HepG2 (cell line): ENCODE measurements around the gene ZNF48. TPM values are rescaled to one million over a fixed set of nuclear protein-coding genes. Genes with fewer than 3 reads are reported as not detected.
A peak's percentile ranks its signal among the peaks of the same experiment; 100 is the strongest.

Source experiments
- ATF2 ChIP-seq: sonication (generic); formaldehyde crosslinking; IDR thresholded peaks from 2 replicates; pipeline ENCODE4 v1.4.0; 2020; ENCODE audit warnings: missing genetic modification reagents
- CCDC6 ChIP-seq: sonication (generic); formaldehyde crosslinking; IDR thresholded peaks from 2 replicates; pipeline ENCODE4 v1.8.1; 2022; ENCODE audit warnings: mild to moderate bottlenecking, missing genetic modification reagents, moderate library complexity
- FOXO1 ChIP-seq: sonication (generic); formaldehyde crosslinking; IDR thresholded peaks from 2 replicates; pipeline ENCODE4 v1.4.0; 2020; ENCODE audit warnings: missing genetic modification reagents
- HES4 ChIP-seq: sonication (generic); formaldehyde crosslinking; IDR thresholded peaks from 2 replicates; pipeline ENCODE4 v1.9.0; 2021; ENCODE audit warnings: mild to moderate bottlenecking, missing genetic modification reagents, borderline replicate concordance
- MIER3 ChIP-seq: IDR thresholded peaks from 2 replicates; pipeline ENCODE4 v1.6.1; 2016; ENCODE audit warnings: missing compliant biosample characterization, borderline replicate concordance
- MTA3 ChIP-seq: sonication (generic); formaldehyde crosslinking; IDR thresholded peaks from 2 replicates; pipeline ENCODE4 v1.4.0; 2020; ENCODE audit warnings: missing genetic modification reagents
- MXD4 ChIP-seq: IDR thresholded peaks from 2 replicates; pipeline ENCODE4 v1.6.1; 2016; ENCODE audit warnings: mild to moderate bottlenecking, missing biosample characterization, missing genetic modification reagents
- NR2F6 ChIP-seq, 2 experiments: IDR thresholded peaks; 2 replicates each; pipeline ENCODE4 v1.6.1; 2016; ENCODE audit warnings: antibody characterized with exemption in 1 of 2, mild to moderate bottlenecking in 1 of 2
- PHB2 ChIP-seq: fragments of 450-650 bp; IDR thresholded peaks from 2 replicates; pipeline ENCODE4 v1.6.1; 2018; ENCODE audit not compliant: partially characterized antibody
- RAD21 ChIP-seq: fragments of 450-650 bp; formaldehyde crosslinking; IDR thresholded peaks from 2 replicates; pipeline ENCODE4 v1.5.0; 2020; ENCODE audit warnings: mild to moderate bottlenecking
- RFXAP ChIP-seq: sonication (generic); formaldehyde crosslinking; IDR thresholded peaks from 2 replicates; pipeline ENCODE4 v1.4.0; 2020; ENCODE audit warnings: missing genetic modification reagents, borderline replicate concordance
- SMAD3 ChIP-seq: sonication (generic); formaldehyde crosslinking; IDR thresholded peaks from 2 replicates; pipeline ENCODE4 v1.4.0; 2020; ENCODE audit warnings: missing genetic modification reagents
- ZNF263 ChIP-seq: sonication (generic); formaldehyde crosslinking; IDR thresholded peaks from 2 replicates; pipeline ENCODE4 v1.4.0; 2020; ENCODE audit warnings: missing genetic modification reagents
- ZNF382 ChIP-seq: sonication (generic); formaldehyde crosslinking; IDR thresholded peaks from 2 replicates; pipeline ENCODE4 v1.5.0; 2020; ENCODE audit warnings: missing genetic modification reagents, mild to moderate bottlenecking, borderline replicate concordance
- ZNF510 ChIP-seq: sonication (generic); formaldehyde crosslinking; IDR thresholded peaks from 2 replicates; pipeline ENCODE4 v1.4.0; 2020; ENCODE audit warnings: low read depth, mild to moderate bottlenecking, missing genetic modification reagents
- ZNF660 ChIP-seq: sonication (generic); formaldehyde crosslinking; IDR thresholded peaks from 2 replicates; pipeline ENCODE4 v1.5.1; 2020; ENCODE audit warnings: mild to moderate bottlenecking, low read depth, missing genetic modification reagents, borderline replicate concordance
- ZNF749 ChIP-seq: sonication (generic); formaldehyde crosslinking; IDR thresholded peaks from 2 replicates; pipeline ENCODE4 v1.8.0; 2022; ENCODE audit warnings: mild to moderate bottlenecking, missing genetic modification reagents, moderate library complexity, borderline replicate concordance
- ZNF766 ChIP-seq: sonication (generic); formaldehyde crosslinking; IDR thresholded peaks from 2 replicates; pipeline ENCODE4 v1.5.0; 2020; ENCODE audit warnings: missing genetic modification reagents, borderline replicate concordance
- ZNF773 ChIP-seq: sonication (generic); formaldehyde crosslinking; IDR thresholded peaks from 2 replicates; pipeline ENCODE4 v1.4.0; 2020; ENCODE audit warnings: missing genetic modification reagents, borderline replicate concordance
- polyA plus RNA-seq, 8 experiments: library from polyadenylated mRNA; depleted of rRNA in 3 of 8; stranded (reverse) in 7 of 8; unstranded in 1 of 8; fragments of >200 nt; fragmentation: Illumina TruSeq in 4 of 8; extraction: Trizol in 4 of 8; gene quantifications; 2 replicates each; pipeline versions ENCODE4 v1.2.1 to v1.2.3, GENCODE V29; 2011 to 2016; ENCODE audit warnings: low read depth in 4 of 8, missing spikeins in 1 of 8, mixed read lengths in 1 of 8; ENCODE audit not compliant: insufficient read depth in 1 of 8
- total RNA-seq, 5 experiments: library from RNA; depleted of rRNA; stranded (reverse); fragments of >200 nt; fragmentation: Illumina TruSeq; extraction: Trizol; gene quantifications; 2 replicates each; pipeline ENCODE4 v1.2.3, GENCODE V29; 2016; ENCODE audit warnings: low read depth in 1 of 5
- TF ChIP-seq, protein P1 (sequence below): sonication (generic); formaldehyde crosslinking; IDR thresholded peaks from 2 replicates; pipeline ENCODE4 v1.4.0; 2020; ENCODE audit warnings: missing genetic modification reagents
- TF ChIP-seq, protein P2 (sequence below): sonication (generic); formaldehyde crosslinking; IDR thresholded peaks from 2 replicates; pipeline ENCODE4 v1.4.0; 2020; ENCODE audit warnings: missing genetic modification reagents, borderline replicate concordance
- TF ChIP-seq, protein P3 (sequence below): sonication (generic); formaldehyde crosslinking; IDR thresholded peaks from 2 replicates; pipeline ENCODE4 v1.4.0; 2020; ENCODE audit warnings: mild to moderate bottlenecking, missing genetic modification reagents

The ZNF48 gene
- total and polyA plus RNA-seq, 2 of the 13 experiments (the other 11 are each of a cell fraction or from before 2014, with no cell fraction given) = 9.9 to 12.3 TPM

- TF ChIP-seq, protein P1, sequence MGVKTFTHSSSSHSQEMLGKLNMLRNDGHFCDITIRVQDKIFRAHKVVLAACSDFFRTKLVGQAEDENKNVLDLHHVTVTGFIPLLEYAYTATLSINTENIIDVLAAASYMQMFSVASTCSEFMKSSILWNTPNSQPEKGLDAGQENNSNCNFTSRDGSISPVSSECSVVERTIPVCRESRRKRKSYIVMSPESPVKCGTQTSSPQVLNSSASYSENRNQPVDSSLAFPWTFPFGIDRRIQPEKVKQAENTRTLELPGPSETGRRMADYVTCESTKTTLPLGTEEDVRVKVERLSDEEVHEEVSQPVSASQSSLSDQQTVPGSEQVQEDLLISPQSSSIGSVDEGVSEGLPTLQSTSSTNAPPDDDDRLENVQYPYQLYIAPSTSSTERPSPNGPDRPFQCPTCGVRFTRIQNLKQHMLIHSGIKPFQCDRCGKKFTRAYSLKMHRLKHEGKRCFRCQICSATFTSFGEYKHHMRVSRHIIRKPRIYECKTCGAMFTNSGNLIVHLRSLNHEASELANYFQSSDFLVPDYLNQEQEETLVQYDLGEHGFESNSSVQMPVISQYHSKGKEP (CRISPR knock-in tag) = no peak
- TF ChIP-seq ZNF749 (CRISPR knock-in tag) (no peak), RAD21 (CRISPR knock-in tag) (0 out of 2 replicates have a peak, but pooled peaks have one; percentile 37), SMAD3 (CRISPR knock-in tag) (no peak), ZNF382 (CRISPR knock-in tag) (no peak), FOXO1 (CRISPR knock-in tag) (peak; percentile 57; the same call in 1 of the 2 replicates), HES4 (CRISPR knock-in tag) (no peak), ZNF766 (CRISPR knock-in tag) (no peak), ZNF510 (CRISPR knock-in tag) (no peak), MXD4 (CRISPR knock-in tag) (0 out of 2 replicates have a peak, but pooled peaks have one; percentile 22), MIER3 (no peak), ATF2 (CRISPR knock-in tag) (no peak), PHB2 (no peak), RFXAP (CRISPR knock-in tag) (no peak), MTA3 (no peak), CCDC6 (CRISPR knock-in tag) (no peak), ZNF773 (CRISPR knock-in tag) (no peak), ZNF660 (no peak), NR2F6 (IDR thresholded peaks at IDR 0.05) (no peak), NR2F6 (CRISPR knock-in tag; IDR thresholded peaks at IDR 0.05) (peak; percentile 73; the same call in 1 of the 2 replicates), ZNF263 (CRISPR knock-in tag) (peak; percentile 2; the same call in 1 of the 2 replicates)
- TF ChIP-seq, protein P2, sequence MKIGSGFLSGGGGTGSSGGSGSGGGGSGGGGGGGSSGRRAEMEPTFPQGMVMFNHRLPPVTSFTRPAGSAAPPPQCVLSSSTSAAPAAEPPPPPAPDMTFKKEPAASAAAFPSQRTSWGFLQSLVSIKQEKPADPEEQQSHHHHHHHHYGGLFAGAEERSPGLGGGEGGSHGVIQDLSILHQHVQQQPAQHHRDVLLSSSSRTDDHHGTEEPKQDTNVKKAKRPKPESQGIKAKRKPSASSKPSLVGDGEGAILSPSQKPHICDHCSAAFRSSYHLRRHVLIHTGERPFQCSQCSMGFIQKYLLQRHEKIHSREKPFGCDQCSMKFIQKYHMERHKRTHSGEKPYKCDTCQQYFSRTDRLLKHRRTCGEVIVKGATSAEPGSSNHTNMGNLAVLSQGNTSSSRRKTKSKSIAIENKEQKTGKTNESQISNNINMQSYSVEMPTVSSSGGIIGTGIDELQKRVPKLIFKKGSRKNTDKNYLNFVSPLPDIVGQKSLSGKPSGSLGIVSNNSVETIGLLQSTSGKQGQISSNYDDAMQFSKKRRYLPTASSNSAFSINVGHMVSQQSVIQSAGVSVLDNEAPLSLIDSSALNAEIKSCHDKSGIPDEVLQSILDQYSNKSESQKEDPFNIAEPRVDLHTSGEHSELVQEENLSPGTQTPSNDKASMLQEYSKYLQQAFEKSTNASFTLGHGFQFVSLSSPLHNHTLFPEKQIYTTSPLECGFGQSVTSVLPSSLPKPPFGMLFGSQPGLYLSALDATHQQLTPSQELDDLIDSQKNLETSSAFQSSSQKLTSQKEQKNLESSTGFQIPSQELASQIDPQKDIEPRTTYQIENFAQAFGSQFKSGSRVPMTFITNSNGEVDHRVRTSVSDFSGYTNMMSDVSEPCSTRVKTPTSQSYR = no peak
- TF ChIP-seq, protein P3, sequence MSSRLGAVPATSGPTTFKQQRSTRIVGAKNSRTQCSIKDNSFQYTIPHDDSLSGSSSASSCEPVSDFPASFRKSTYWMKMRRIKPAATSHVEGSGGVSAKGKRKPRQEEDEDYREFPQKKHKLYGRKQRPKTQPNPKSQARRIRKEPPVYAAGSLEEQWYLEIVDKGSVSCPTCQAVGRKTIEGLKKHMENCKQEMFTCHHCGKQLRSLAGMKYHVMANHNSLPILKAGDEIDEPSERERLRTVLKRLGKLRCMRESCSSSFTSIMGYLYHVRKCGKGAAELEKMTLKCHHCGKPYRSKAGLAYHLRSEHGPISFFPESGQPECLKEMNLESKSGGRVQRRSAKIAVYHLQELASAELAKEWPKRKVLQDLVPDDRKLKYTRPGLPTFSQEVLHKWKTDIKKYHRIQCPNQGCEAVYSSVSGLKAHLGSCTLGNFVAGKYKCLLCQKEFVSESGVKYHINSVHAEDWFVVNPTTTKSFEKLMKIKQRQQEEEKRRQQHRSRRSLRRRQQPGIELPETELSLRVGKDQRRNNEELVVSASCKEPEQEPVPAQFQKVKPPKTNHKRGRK (CRISPR knock-in tag) = no peak
Measured at GRCh38 chr16:30352488-30353401, 42.5 kb upstream of the ZNF48 start (continued).
